SW 1271 (cell line): ENCODE data around the gene TPM1.
A peak's percentile ranks its signal among the peaks of the same experiment; 100 is the strongest.

Experiments
- DNase-seq, 2 experiments: peaks; one replicate each; lab custom pipeline; 2025; lab: John Stamatoyannopoulos, UW

Gene TPM1

DNA sequence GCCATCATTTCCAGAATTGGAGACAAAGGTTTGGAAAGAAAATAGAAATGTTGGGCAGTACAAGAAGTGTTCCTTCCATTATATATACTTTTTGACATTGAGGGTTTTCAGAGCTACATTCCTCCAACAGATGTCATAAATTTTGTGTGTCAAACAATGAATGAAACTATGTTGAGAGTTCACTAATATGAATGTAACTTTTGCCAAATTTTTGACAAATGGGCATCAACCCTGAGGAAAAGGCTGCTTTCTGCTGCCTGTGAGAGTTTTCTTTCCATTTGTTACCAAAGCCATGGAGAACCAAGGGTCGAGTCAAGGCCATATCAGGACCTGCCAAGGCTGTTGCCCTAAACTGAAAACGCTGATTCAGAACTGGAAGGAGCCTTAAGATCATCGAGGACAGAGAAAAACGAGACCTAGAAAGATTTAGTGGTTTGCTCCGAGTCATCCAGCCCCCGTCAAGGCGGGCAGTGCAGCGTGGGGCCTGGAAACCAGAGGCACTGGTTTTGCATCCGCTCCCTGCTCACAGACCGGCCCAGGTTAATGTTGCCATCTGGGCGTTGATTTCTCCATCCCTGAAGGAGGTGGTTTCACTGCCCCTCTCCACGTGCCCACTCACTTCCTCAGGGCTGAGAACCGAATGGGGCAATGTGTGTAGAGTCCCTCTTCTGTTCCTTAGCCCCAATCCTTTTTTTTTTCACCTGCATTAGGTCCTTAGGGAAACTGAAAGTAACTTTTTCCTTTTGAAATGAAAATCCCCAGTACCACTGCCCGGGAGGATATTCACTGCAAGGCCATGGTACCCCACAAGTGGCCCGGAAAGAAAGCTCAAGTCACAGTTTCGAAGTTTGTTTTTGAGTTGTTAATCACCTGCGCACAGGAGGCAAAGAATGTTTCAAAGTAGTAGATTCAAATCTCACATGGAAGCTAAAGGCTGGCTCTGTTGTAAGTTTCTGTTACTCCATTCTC lies 32.8 kb downstream of the TPM1 start:
- DNase-seq = no peak

DNA sequence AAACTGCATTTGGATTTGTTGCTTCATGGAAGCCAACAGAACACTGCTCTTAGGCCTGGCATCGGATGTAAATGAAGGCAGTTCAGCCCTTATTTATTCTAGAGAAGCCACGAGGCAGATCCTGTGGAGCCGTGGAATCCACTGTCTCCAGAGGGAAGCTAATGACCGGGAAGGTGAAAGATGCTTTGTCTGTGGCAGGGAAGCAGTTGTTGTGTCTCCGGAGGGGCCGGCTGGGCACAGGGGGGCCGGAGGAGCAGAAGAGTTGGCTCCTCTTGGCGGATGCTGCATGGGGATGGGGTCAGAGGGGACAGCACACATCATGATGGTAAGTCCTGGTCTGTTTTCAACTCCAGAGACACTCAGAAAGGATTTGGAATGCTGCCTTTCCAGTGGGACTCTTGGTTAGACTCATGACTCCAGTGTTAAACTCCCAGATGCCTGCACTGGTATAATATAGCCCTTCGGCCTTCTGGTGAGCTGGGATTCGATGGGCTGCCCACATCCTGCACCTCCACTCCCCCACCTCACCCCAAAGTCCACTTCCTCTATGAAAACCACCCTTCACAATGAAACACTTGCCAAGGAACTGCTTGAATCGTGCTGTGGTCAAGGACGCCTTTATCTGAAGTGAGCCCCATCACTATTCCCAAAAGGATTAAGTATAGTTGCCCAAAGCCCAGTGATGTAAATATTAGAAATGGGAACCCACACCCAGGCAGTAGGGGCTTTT lies 33.6 kb downstream of the TPM1 start:
- DNase-seq = no peak

DNA sequence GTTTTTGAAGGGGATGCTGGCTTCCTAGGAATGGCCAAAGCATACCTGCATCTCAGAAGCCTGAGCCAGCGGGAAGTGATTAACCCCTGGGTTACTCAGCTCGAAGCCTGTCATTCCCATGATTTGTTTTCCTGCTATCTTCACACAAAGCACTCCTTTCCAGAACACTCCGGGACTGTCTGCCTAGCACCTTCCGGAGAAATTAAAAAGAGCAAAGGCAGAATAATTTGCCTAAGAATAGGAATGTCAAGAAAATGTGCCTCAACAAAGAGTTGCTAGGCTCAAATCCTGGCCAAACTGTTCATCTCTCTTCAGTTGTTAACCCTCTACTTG lies 34.1 kb downstream of the TPM1 start:
- DNase-seq = no peak

DNA sequence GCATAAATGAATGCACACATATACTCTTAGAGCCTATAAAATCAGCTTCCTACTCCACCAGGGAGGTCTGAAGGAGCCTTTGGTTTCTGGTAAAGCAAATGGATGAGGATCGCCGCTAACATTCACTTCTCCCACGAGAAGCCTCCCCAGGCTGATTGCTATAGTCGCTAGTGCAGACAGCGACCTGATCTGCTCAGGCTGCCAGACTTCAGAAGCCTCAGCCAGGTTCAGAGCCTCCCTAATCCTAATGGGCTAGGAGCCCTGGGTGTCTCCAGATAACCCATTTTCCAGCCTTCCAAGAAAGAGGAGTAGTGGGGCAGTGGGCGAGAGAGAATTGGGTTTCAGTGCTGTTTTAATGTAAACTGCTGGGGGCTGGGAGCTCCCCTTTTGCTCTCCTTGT lies 35.4 kb downstream of the TPM1 start:
- DNase-seq = no peak

DNA sequence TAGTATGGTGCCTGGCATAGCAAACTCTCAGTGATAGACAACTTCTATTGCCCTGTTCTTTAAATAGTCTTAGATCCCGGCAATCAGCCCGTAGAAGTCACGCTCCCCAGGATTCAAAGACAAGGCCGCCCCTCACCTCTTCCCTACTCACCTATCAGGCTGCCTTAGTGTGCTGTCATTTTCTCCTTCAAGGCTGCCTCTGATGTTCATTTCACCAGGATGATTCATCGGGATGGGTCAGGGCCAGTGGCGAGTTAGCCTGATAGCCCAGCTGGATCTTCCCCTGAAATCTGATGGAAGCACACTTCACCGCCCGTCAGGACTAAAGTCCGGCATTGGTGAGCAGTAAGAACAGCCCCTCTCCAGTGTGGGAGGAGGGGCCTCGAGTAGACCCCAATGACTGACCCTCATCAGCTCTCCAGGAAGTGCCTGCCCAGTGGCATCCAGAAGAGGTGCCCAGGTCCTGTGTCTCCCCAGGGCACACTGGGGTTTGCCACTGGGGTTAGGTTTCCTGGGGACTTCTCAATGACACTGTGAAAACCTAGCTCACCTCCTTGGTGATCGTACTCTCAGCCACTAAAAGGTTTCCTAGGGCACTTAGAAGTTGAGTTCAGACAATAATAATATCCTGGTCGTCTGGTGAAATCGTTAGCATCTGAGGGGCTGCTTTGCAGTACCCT lies 37.5 kb downstream of the TPM1 start:
- DNase-seq = no peak

DNA sequence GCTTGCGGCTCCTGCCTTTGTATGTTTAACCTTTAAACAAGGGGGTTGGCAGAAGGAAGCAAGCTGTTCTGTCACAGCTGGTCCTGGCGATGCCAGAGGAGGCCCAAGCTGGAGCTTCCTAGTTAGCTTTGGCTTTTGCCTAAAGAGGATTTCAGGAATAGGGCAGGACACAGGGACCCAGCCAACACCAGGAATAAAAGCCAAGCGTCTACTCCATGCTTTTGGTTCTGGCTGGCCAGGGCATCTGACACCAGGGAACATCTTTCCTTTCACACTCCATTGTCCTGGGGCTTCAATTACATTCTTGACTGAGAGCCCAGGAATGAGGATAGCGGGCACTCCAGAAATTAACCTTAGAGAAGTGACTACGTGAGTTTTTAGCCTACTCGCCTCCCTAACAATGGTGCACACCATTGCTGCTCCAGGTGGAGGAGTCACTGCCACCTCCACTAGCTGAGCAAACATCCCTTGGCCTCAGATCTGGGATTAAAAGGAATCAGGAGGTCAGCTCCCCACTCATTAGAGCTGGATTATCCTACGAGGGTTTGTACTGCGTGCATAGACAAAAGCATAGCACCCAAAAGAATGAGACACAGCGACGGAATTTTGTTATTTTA lies 38.2 kb downstream of the TPM1 start:
- no peak for DNase-seq

DNA sequence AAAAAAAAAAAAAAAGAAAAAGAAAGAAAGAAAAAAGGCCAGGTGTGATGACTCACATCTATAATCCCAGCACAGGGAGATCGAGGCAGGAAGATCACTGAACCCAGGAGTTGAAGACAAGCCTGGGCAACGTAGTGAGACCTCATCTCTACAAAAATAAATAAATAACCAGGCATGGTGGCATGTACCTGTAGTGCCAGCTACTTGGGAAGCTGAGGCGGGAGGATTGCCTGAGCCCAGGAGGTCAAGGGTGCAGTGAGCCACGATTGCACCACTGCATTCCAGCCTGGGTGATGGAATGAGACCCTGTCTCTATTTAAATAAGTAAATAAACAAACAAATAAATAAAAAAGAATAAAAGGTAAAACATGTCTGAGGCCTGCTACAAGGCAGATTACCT lies 39.8 kb downstream of the TPM1 start:
- no peak for DNase-seq

DNA sequence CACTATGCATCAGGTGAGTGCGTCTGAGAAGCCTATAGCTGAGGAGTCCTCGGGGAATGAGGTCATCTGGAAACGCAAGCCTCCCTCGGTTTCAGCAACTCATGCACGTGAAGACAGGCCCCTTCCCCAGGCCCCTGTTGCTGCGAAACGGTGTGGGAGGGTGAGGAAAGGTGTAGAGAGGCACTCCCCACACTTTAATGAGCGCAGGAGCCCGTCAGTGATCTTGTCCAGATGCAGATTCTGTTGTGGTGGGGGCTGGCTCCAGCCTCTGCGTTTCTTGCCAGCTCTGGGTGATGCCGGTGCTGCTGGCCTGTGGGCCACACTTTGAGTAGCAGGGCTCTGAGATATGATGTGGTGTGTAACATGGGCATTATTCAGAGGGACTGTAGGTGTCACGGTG lies 40.5 kb downstream of the TPM1 start:
- DNase-seq = no peak

DNA sequence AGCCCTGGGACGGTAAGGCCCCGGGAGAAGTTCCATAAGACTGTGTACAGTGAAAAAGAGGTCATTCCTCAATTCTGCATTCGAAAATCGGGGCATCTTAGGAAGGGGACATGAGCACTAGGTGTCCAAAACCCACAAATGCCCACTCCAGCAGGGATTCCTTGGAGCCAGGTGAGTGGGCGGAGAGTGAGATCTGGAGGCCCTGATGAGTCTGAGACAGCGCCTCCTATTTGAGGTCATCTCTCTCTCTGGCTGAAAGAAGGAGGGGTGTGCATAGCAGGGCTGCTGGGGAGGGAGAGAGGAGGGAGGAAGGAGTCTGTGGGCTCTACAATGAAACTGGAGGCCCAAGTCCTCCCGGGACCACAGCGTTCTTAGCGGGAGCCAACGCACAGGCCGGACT lies 41.0 kb downstream of the TPM1 start:
- DNase-seq = no peak

DNA sequence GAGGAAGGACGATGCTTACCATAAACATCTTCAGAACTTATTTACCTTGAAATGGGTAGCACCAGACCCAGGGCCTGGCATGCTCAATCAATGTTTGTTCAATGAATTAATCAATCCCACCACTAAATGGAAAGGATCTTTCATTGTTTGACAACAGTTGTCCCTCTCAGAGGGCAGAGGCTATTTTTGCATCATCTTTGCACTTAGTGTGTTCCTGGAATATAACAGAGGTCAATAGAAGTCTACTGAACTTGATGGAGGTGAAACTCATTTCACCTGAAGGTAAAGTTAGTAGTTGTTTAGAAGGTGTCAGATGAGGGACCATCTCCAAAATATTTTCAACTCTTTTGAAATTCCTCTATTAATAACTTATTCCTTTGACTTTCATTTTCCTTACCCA lies 42.3 kb downstream of the TPM1 start:
- DNase-seq = no peak

DNA sequence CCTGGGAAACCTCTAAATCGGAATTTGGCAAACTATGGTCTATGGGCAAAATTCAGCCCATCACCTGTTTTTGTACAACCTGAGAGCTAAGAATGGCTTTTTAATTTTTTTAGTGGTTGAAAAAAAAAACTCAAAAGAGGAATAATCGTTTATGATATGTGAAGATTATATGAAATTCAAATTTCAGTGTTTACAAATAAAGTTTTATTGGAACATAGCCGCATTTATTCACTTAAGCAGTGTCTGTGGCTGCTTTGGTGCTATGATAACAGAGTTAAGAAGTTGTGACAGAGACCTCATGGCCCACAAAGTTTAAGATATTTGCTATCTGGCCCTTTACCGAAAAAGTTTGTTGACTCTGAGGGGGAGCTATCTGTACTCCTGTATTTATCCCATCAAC lies 42.7 kb downstream of the TPM1 start:
- DNase-seq = no peak

DNA sequence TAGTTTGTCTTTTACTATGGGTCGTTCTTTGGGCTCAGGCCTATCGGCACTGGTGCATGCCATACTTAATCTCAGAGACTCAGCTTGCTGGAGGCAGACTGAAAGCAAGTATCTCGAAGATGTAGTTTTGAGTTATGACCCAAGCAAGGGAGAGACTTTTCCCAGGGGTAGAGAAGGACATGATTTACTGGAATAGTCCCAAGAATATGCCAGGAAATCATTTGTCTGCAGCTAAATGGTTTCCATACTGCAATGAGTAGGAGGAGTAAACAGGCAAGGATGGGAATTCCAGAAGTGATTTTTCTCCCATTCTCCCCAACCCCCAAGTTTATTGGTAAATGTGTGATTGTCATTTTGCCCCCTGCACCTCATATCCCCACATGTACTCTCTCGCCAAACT lies 43.7 kb downstream of the TPM1 start:
- no peak for DNase-seq

DNA sequence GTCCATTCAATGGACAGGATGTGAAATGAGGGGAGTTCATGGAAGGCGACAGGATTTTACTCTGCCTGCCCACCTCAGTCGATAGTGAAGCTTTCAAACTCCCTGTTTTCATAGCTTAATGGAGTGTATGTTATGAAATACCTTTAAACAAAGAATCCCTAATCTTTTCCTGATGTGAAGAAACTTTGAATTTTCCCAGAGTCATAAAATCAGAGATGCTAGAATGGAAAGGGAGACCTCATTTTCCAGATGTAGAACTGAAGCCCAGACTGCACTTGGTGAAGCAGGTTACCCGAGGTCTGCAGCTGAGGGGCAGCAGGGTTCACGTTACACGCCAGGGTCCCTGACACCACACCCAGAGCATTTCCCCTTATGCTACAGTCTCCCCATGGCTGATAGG lies 44.4 kb downstream of the TPM1 start:
- DNase-seq = no peak

DNA sequence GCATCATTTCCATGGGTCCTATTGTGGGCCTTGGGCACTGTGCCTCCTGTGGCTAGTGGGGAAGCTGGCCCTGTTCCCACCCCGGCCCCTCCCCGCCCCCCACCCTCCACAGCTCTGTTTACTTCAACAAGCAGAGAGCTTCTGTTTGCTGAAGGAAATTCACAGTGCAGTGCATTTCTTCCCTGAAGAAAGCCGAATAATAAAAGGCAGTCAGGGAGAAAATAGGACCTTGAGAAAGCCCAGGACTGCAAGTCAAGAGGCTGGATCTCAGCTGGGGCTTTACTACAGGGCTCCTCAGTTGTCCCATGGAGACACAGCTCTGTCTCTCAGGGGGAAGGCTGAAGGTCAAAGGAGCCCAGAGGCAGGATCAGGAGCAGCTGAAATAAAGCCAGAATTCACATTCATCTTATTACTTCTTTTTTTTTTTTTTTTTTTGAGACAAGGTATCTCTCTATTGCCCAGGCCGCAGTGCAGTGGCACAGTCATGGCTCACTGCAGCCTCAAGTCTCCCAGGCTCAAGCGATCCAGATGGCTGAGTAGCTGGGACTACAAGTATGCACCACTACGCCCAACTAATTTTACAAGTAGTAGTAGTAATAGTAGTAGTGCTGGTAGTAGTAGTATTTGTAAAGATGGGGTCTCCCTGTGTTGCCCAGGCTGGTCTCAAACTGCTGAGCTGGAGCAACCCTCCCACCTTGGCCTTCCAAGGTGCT lies 46.1 kb downstream of the TPM1 start:
- DNase-seq = no peak

DNA sequence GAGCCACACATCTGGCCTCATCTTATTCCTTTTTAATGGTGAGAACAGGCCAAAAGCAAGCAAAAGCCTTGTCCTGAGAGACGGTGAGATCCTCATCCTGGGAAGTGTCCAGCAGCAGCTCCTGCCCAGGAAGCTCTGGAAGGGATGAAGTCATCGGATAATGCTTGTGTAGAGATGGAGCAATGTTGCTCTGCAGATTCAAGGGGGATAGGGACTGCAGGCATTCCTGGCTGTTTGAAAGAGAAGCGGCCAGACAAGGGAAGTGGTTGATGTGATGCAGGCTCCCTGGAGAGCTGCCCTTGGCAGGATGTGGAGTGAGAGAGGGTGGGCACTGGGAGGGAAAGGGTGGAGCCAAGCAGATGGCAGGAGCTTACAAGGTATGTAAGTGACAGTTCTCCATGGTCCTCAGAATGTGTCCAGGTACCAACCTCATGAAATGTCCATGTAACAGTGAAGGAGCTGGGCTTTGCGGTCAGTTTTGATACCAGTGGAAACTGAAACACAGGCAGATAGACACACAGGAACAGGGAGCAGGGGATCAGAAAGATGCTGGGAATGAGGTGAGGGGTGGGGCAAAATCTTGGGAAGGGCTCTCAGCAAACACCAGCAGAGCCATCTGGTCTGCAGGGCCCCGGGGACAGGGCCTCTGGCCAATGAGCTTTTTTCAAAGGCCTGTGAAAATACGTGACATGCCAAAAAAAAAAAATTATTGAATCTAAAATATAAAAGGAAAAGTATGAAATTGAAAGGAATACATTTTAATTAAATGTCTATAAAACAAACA lies 46.9 kb downstream of the TPM1 start:
- DNase-seq = peak in 1 of 2 experiments; percentile 62

DNA sequence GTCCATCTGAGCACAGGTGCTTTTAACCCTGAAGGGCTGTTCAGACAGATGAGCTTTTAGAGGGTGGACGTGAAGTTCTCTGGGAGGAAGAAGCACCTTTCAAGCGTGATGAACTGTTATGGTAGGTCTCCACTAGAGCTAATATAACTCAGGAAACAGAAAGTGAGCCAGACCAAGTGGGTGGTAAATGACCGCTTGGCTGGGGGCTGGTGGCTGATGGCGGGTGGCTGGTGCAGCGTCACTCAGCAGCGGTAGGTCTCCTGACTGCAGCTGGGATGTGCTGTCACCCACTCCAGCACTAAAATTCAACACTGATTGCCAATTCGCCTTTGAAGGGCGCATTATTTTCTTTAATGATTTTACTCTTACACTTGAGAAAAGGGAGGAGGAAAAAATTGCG lies 47.9 kb downstream of the TPM1 start:
- DNase-seq = no peak

DNA sequence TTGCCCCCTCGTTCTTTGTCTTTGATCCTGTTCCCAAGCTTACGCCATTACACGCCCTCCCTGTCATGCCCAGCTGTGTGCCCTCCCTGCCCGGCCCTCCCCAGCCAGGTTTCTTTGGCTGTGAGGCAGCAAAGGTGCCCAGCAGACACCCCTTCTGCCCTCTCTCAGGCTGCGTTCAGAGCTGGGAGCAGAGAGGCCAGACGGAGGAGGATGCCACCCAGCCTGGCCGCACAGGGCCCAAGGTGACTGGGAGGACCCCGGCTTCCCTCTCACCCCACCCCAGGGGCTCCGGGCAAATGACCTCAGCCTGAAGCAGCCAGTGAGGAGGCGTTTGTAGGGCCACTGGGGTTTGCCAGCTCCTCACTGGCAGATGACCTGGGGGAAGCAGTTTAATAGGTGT lies 48.3 kb downstream of the TPM1 start:
- no peak for DNase-seq

DNA sequence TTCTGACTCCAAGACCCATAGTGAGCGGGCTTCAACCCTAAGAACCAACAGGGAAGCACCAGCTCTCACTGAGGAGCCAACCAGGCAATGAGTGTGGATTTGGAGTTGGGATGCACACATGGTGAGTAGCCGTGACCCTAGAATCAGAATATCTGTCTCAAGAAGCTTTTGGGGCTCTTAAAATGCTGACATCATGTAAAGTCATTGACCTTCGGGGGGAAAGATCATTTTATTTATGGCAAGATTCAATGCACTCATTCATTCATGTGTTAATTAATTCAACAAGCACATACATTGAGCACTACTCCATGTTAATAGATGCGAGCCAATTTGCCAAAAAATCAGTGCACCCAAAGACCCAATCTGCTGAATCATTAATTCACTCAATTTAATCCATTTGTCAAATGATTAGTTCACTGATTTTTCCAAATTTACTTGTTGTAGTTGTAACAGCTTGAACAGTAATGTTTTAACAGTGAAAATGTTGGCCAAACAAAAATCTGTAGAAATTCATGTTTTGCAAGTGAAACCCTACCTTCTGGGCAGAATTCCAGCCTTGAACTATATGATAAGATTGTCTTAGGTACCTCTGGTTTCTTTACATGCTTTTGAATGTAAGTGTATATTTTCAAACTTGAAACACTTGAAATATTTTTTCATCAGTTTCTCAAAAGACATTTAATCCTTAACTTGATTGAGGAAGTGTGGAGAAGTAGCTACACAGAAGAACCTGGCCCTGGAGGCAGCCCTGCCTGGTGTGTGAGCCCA lies 49.3 kb downstream of the TPM1 start:
- DNase-seq = no peak

DNA sequence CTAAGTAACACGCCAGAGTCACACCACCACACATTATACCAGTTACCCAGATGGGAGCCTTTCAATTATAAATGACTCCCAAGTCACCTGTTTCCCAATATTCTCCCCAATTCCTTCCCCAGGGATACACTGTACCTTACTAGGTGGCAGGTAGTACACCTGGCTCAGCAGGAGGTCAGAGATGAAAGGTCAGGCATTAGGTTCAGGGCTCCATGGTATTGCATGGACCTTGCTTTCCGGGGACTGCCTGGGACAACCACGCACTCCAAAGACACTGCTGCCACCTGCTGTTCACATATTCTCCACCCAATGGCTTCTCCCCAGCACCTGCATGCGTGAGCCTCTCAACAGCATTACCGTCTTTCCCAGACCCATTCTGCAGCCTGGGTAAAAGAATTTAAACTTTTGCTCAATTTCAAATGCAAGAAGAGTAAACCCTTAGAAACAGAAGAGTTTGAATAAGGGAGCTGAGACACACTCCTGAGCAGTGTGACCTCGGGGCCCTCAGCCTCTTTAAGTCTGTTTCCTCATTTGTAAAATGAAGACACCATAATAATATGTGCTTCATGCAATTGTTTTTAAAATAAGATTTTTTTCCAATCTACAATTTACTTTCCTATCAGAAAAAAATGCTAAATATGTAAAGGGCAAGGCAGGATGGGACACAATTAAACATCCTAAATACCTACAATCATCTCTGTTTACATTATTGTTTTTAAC lies 51.1 kb downstream of the TPM1 start:
- DNase-seq = peak; percentile 51 to 82
